BJ (cell line): ENCODE data around the gene SH3RF1. TPM values are rescaled to one million over a fixed set of nuclear protein-coding genes. Genes with fewer than 3 reads are reported as not detected.

Experiments used
- CTCF ChIA-PET: fragments of 350-600 bp; formaldehyde crosslinking; extraction: SDS; loops from one replicate; lab custom pipeline; 2021; ENCODE audit warnings: antibody characterized with exemption, inconsistent platforms; lab: Yijun Ruan, JAX
- POLR2A ChIA-PET: fragments of 300-600 bp; sonication (Branson Sonifier 250); formaldehyde crosslinking; extraction: SDS; loops from one replicate; lab custom pipeline; 2021; ENCODE audit warnings: antibody characterized with exemption; lab: Charles Lee
- DNase-seq: peaks from one replicate; pipeline ENCODE4 v3.0.0-alpha.2; 2011; ENCODE audit warnings: low read depth
- H3K27me3 ChIP-seq: 2 replicates; pipeline ENCODE4 v1.6.0; 2011; ENCODE audit warnings: low read length; ENCODE audit not compliant: control insufficient read depth, insufficient read depth
- H3K36me3 ChIP-seq: 2 replicates; pipeline ENCODE4 v1.5.1; 2011; ENCODE audit warnings: low read length; ENCODE audit not compliant: control insufficient read depth, insufficient read depth
- H3K4me3 ChIP-seq: 2 replicates; pipeline ENCODE4 v1.5.1; 2011; ENCODE audit warnings: low read depth, mild to moderate bottlenecking, control low read depth, low read length
- CTCF ChIP-seq: IDR thresholded peaks from 2 replicates; pipeline ENCODE4 v1.5.1; 2011; ENCODE audit warnings: low read depth, mild to moderate bottlenecking, control low read depth, inconsistent platforms, low read length, moderate library complexity; ENCODE audit not compliant: insufficient read depth
- polyA plus RNA-seq: library from polyadenylated mRNA; depleted of rRNA; stranded (reverse); fragments of >200 nt; gene quantifications from 2 replicates; pipeline ENCODE4 v1.2.3, GENCODE V29; 2011

Gene SH3RF1
- polyA plus RNA-seq, 1 experiment, result 38.8 TPM

GRCh38 chr4:169208516-169208915 is 62.2 kb downstream of the SH3RF1 start:
- ChIA-PET POLR2A (no interaction called here), CTCF (no interaction called here)
- DNase-seq, result no peak

GRCh38 chr4:169208090-169208455 is 62.7 kb downstream of the SH3RF1 start:
- ChIA-PET CTCF (no interaction called here), POLR2A (no interaction called here)
- no peak for DNase-seq
- no peaks in the 10 kb centered on the region for H3K27me3 ChIP-seq
- no peaks in the 10 kb centered on the region; the same call in 1 of the 2 replicates for H3K36me3 ChIP-seq
- H3K4me3 ChIP-seq, result no peak overlapping the region
- no peak for TF ChIP-seq CTCF

More at GRCh38 chr4:169208516-169208915, 62.2 kb downstream of the SH3RF1 start:
- no peak for TF ChIP-seq CTCF
- no peaks in the 10 kb centered on the region; the same call in 1 of the 2 replicates for H3K36me3 ChIP-seq
- H3K27me3 ChIP-seq, result no peaks in the 10 kb centered on the region
- no peak overlapping the region for H3K4me3 ChIP-seq

GRCh38 chr4:169207436-169208089 is 63.2 kb downstream of the SH3RF1 start:
- Histone ChIP-seq H3K4me3 (no peak overlapping the region), H3K36me3 (no peaks in the 10 kb centered on the region; the same call in 1 of the 2 replicates), H3K27me3 (no peaks in the 10 kb centered on the region)
- ChIA-PET CTCF (no interaction called here), POLR2A (interaction anchor here (0.6 kb wide), 1 partner anchor 9 kb away, joined by 5 read pairs; no protein-coding TSS in a partner anchor)
- no peak for DNase-seq
- TF ChIP-seq CTCF, result no peak

GRCh38 chr4:169205744-169206080 is 65.0 kb downstream of the SH3RF1 start:
- POLR2A ChIA-PET, result no interaction called here
- TF ChIP-seq CTCF, result no peak
- CTCF ChIA-PET, result no interaction called here
- H3K4me3 ChIP-seq, result no peak overlapping the region
- DNase-seq, result no peak
- H3K27me3 ChIP-seq, result no peaks in the 10 kb centered on the region
- no peaks in the 10 kb centered on the region; the same call in 1 of the 2 replicates for H3K36me3 ChIP-seq

- no peak for TF ChIP-seq CTCF
- Histone ChIP-seq H3K27me3 (no peaks in the 10 kb centered on the region), H3K4me3 (no peak overlapping the region), H3K36me3 (no peaks in the 10 kb centered on the region; the same call in 1 of the 2 replicates)
- POLR2A ChIA-PET, result no interaction called here
- no peak for DNase-seq
- CTCF ChIA-PET, result no interaction called here
Observed at GRCh38 chr4:169205075-169205743, 65.5 kb downstream of the SH3RF1 start.
